Body of pancreas (tissue), 4 donors: ENCODE data around the gene NUPR1. TPM values are rescaled to one million over a fixed set of nuclear protein-coding genes. Genes with fewer than 3 reads are reported as not detected.

Experiments
- ATAC-seq: fragments of 150-250 bp; one replicate; pipeline ENCODE4 v1.9.1; 2016
- DNase-seq, 4 donors: peaks; one replicate each; pipeline ENCODE4 v3.0.0-alpha.2; 2019
- H3K27ac ChIP-seq, 4 donors: fragments of 200-600 bp; sonication (generic); 1 replicate in 3 of 4; 2 replicates in 1 of 4; pipeline versions ENCODE4 v1.5.1 to v1.6.1; 2016 to 2019; ENCODE audit warnings: mild to moderate bottlenecking in 1 of 4, mixed read lengths in 1 of 4, moderate library complexity in 1 of 4
- H3K27me3 ChIP-seq, 2 donors: fragments of 200-600 bp; sonication (generic); one replicate each; pipeline ENCODE4 v1.6.0; 2016; ENCODE audit warnings: mild to moderate bottlenecking in 1 of 2
- H3K36me3 ChIP-seq, 2 donors: fragments of 200-600 bp; sonication (generic); replicated peaks in 1 of 2; 2 replicates each; pipeline ENCODE4 v1.5.1; 2016; ENCODE audit warnings: low read depth in 2 of 2; ENCODE audit not compliant: insufficient read depth in 1 of 2
- H3K4me1 ChIP-seq: fragments of 200-600 bp; sonication (generic); one replicate; pipeline ENCODE4 v1.6.0; 2016
- H3K4me3 ChIP-seq, 2 donors: fragments of 200-600 bp; sonication (generic); 1 replicate in 1 of 2; 2 replicates in 1 of 2; pipeline ENCODE4 v1.5.1; 2016 to 2019
- H3K9me3 ChIP-seq, 3 donors: fragments of 200-600 bp; sonication (generic); 1 replicate in 2 of 3; 2 replicates in 1 of 3; pipeline ENCODE4 v1.5.1; 2016
- CTCF ChIP-seq, 7 experiments: fragments of 450-650 bp in 4 of 7; fragments of 200-600 bp in 3 of 7; sonication (generic) in 3 of 7; IDR thresholded peaks; one replicate each; pipeline ENCODE4 v1.5.1; 2016 to 2019; ENCODE audit warnings: antibody characterized with exemption in 7 of 7
- POLR2A ChIP-seq, 3 donors: fragments of 450-650 bp; IDR thresholded peaks; one replicate each; pipeline ENCODE4 v1.6.1; 2016; ENCODE audit warnings: antibody characterized with exemption in 3 of 3, mild to moderate bottlenecking in 2 of 3
- WGBS, 2 donors: methylation state at CpG; one replicate each; pipeline ENCODE4 v1.1.5; 2017; 5-methylcytosine and 5-hydroxymethylcytosine counted together
- intact Hi-C: fragments of 100-400 bp; cut with DNase I; formaldehyde crosslinking; loops from one replicate; pipeline ENCODE4 v1.15.1; 2023
- total RNA-seq, 2 donors: library from RNA; depleted of rRNA; stranded (reverse); fragments of >200 nt; gene quantifications; one replicate each; pipeline ENCODE4 v1.1.0, GENCODE V29; 2016

The NUPR1 gene
- total RNA-seq, 2 donors from 2014 or later: 32.0 to 92.4 TPM

DNA sequence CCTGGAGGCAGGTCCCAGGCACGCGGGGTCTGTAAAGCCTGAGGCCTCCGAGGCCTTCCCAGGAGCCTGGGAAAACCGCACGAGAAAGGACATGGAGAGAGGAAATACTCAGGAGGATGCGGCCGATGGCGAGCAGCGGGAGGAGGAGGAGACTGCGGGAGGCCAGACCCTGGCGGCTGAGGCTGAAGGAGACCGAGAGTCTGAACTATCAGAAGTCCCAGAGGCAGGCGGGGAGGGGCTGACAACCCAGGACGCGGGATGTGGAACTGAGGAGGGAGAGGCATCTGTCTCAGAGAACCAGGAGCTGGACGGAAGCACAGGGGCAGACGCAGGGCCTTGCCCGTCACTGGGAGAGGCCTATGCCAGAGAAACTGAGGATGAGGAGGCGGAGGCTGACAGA is 41.9 kb downstream of the NUPR1 start:
- H3K4me1 ChIP-seq: no peaks in the 10 kb centered on the region
- DNase-seq (no peak), ATAC-seq (no peak)
- no peaks in the 10 kb centered on the region for H3K36me3 ChIP-seq
- H3K27ac ChIP-seq: no peak overlapping the region
- H3K27me3 ChIP-seq: no peaks in the 10 kb centered on the region
- H3K4me3 ChIP-seq: no peak overlapping the region
- 78 to 88% methylated on average over 19 of the region's 19 CpGs for WGBS, 2 donors
- intact Hi-C loops: loop anchor here (5.0 kb wide), 1 partner anchor 40 kb away; the partner anchor contains the start of gene NUPR1
- TF ChIP-seq POLR2A (IDR thresholded peaks at IDR 0.05): no peak
- no peak for TF ChIP-seq CTCF (IDR thresholded peaks at IDR 0.05)
- no peaks in the 10 kb centered on the region for H3K9me3 ChIP-seq

DNA sequence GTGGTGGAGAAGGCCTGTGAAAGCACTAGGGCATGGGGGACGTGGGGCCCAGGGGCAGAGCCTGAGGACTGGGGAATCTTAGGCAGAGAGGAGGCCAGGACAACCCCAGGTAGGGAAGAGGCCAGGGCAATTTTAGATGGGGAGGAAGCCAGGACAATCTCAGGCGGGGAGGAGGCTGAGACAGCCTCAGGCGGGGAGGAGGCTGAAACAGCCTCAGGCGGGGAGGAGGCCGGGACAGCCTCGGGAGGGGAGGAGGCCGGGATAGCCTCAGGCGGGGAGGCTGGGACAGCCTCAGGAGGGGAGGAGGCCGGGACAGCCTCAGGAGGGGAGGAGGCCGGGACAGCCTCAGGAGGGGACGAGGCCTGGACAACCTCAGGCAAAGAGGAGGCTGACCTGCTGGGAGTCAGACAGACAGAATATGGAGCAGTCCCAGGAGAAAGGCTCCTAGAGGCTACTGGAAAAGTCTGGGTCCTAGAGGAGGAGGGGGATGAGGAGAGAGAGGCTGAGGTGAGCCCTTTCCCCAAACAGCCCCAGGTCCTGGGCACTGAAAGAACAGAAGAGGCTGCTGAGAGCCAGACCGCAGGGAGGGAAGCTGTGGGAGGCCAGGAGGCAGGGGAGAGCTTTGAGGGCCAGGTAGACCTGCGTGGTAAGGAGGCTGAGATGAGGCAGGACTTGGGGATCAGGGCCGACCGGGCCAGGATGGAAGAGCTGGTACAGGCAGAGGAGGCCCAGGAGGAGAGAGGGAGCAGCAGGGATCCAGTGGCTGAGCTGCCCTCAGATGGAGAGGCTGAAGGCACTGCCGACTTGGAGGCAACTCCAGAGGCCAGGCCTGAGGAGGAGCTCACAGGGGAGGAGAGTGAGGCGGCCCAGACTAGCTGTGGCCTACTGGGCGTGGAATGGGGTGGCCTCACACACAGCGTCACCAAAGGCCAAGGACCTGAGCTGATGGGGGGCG is 42.7 kb downstream of the NUPR1 start:
- Histone ChIP-seq H3K4me1 (no peaks in the 10 kb centered on the region), H3K27ac (no peak overlapping the region), H3K4me3 (no peak overlapping the region), H3K27me3 (no peaks in the 10 kb centered on the region), H3K36me3 (no peaks in the 10 kb centered on the region), H3K9me3 (no peaks in the 10 kb centered on the region)
- WGBS, 2 donors: 83 to 88% methylated on average over 19 to 20 of the region's 20 CpGs
- intact Hi-C loops: loop anchor here (5.0 kb wide), 1 partner anchor 41 kb away; the partner anchor contains the start of gene NUPR1
- no peak for DNase-seq
- no peak for ATAC-seq
- TF ChIP-seq CTCF (IDR thresholded peaks at IDR 0.05): no peak
- no peak for TF ChIP-seq POLR2A (IDR thresholded peaks at IDR 0.05)

DNA sequence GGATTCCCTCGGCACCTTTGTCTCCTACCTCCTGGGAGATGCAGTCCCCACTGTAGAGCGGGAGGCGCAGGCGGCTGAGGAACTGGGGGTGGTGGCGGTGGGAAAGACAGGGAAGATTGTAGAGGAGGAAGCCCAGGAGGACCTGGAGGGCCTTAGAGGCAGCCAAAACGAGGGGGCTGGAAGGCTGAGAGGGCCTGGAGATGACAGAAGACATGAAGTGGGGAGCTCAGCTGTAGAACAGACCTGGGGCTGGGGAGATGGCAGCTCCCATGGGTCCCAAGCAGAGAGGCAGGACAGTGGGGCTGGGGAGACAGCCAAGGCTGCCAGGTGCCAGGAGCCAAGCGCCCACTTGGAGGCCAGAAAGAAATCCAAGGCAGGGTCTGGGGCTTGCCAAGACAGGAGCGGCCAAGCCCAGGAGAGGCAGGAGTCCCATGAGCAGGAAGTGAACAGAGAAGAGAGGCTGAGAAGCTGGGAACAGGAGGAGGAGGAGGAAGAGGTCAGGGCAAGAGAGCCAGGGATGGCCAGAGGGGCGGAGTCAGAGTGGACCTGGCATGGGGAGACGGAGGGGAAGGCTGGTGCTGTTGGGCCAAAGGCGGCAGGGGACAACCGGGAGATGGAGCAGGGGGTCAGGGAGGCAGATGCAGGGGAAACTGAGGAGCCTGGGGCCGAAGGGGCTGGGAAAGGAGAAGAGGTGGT is 43.5 kb downstream of the NUPR1 start:
- Histone ChIP-seq H3K27me3 (no peaks in the 10 kb centered on the region), H3K9me3 (no peaks in the 10 kb centered on the region), H3K4me3 (no peak overlapping the region), H3K27ac (peak overlapping the region in 2 of 4 donors; percentile 36 to 71), H3K36me3 (no peaks in the 10 kb centered on the region), H3K4me1 (peaks cover 4% of the 10 kb centered on the region)
- DNase-seq (no peak), ATAC-seq (no peak)
- intact Hi-C loops: loop anchor here (5.0 kb wide), 1 partner anchor 42 kb away; the partner anchor contains the start of gene NUPR1
- 77 to 78% methylated on average over 13 of the region's 13 CpGs for WGBS, 2 donors
- TF ChIP-seq POLR2A (IDR thresholded peaks at IDR 0.05) (no peak), CTCF (IDR thresholded peaks at IDR 0.05) (no peak)

DNA sequence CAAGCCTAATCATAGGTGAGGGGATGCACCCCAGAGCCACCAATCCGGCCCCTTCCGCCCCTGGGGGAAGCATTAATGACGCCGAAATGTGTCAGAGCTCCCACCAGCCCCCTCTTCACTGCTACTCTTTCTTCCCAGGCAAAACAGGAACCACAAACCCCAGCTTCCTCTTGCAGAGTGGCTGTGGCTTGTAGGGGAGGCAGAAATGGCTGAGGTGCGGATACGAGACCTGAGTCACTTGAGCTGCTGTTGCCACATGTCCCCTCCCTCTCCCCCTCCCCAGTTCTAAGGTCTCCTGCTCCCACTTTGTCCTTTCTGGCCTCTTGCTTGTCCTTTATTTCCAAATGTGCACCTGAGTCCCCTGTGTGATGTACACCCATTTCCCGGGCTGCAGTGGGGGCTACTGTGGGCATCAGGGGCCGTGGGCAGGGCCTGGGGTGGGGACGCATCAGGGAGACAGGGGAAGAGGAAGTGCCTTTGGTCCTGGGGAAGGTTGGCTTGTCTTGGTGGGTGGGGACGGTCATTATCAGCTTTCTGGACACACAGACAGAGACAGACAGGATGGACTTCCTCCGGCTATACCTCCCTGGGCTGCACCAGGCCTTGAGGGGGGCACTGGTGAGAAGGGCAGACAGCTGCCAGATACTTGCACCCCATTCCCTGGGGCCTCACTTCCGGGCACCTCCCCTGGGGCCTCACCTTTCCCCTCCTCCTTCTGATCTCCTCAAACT is 44.5 kb downstream of the NUPR1 start, which contains the start of gene APOBR:
Gene APOBR, plus strand, starts transcription at position 523 of the 731 bp plus-strand sequence. Its CDS starts 39 bp downstream, at position 562.
- no peaks in the 10 kb centered on the region for H3K36me3 ChIP-seq
- no peaks in the 10 kb centered on the region for H3K9me3 ChIP-seq
- no peak for ATAC-seq
- intact Hi-C loops: no loop called here
- H3K27me3 ChIP-seq: no peaks in the 10 kb centered on the region
- 63 to 67% methylated on average over 11 to 12 of the region's 12 CpGs for WGBS, 2 donors
- peaks cover 4% of the 10 kb centered on the region for H3K4me1 ChIP-seq
- no peak within 1 kb of the TSS for H3K4me3 ChIP-seq
- H3K27ac ChIP-seq: peak within 1 kb of the TSS in 2 of 4 donors; percentile 36 to 71
- peak in 2 of 4 donors; percentile 27 to 77 for DNase-seq
- peak in 1 of 3 donors; percentile 28 for TF ChIP-seq POLR2A (IDR thresholded peaks at IDR 0.05)
- TF ChIP-seq CTCF (IDR thresholded peaks at IDR 0.05): no peak
